DMS153 treated with DMSO at 0.1 percent for 48 hours (cell line): ENCODE measurements around the gene ZBTB38.

Experiments
- DNase-seq: peaks from one replicate; lab custom pipeline; 2025; ENCODE audit not compliant: unreplicated experiment; lab: John Stamatoyannopoulos, UW

The ZBTB38 gene

GRCh38 chr3:141401573-141402475, 33.5 kb downstream of the ZBTB38 start:
- DNase-seq: no peak

- DNase-seq: peak; percentile 14
These were observed 34.3 kb downstream of the ZBTB38 start for GRCh38 chr3:141402476-141403171.

GRCh38 chr3:141403576-141403975, 35.3 kb downstream of the ZBTB38 start:
- DNase-seq: no peak

- DNase-seq: no peak
These were observed 36.7 kb downstream of the ZBTB38 start for GRCh38 chr3:141405025-141405424.

- DNase-seq: no peak
These were observed 37.3 kb downstream of the ZBTB38 start for GRCh38 chr3:141405591-141405990.

- DNase-seq: no peak
These were observed 38.0 kb downstream of the ZBTB38 start for GRCh38 chr3:141406265-141406664.

GRCh38 chr3:141407047-141407446, 38.7 kb downstream of the ZBTB38 start:
- DNase-seq: no peak

GRCh38 chr3:141407825-141408224, 39.5 kb downstream of the ZBTB38 start:
- DNase-seq: no peak

- no peak for DNase-seq
These were observed 40.3 kb downstream of the ZBTB38 start for GRCh38 chr3:141408596-141408995.

GRCh38 chr3:141409940-141410241, 41.6 kb downstream of the ZBTB38 start:
- DNase-seq: no peak

- no peak for DNase-seq
These were observed 42.1 kb downstream of the ZBTB38 start for GRCh38 chr3:141410408-141410807.

GRCh38 chr3:141410846-141411245, 42.5 kb downstream of the ZBTB38 start:
- DNase-seq: peak; percentile 21

GRCh38 chr3:141411251-141411771, 43.0 kb downstream of the ZBTB38 start:
- DNase-seq: no peak

GRCh38 chr3:141412087-141412935, 44.0 kb downstream of the ZBTB38 start:
- DNase-seq: peak; percentile 82

GRCh38 chr3:141412936-141413354, 44.6 kb downstream of the ZBTB38 start:
- DNase-seq: peak; percentile 78

GRCh38 chr3:141413391-141413790, 45.1 kb downstream of the ZBTB38 start:
- no peak for DNase-seq

GRCh38 chr3:141413801-141414689, 45.7 kb downstream of the ZBTB38 start:
- no peak for DNase-seq

GRCh38 chr3:141414800-141415462, 46.6 kb downstream of the ZBTB38 start:
- no peak for DNase-seq

GRCh38 chr3:141415953-141416352, 47.6 kb downstream of the ZBTB38 start:
- no peak for DNase-seq
